GM19025 (cell line): ENCODE data around the gene CDH13.

Experiments used
- ATAC-seq: cut with Tn5 transposase; IDR thresholded peaks from one replicate; pipeline ENCODE4 v1.9.1; 2021; ENCODE audit warnings: mild to moderate bottlenecking, low read depth, moderate library complexity; ENCODE audit not compliant: unreplicated experiment

Gene CDH13

GRCh38 chr16:82874672-82875071 is 247.9 kb downstream of the CDH13 start:
- no peak for ATAC-seq

- ATAC-seq: no peak
These were observed 250.2 kb downstream of the CDH13 start for GRCh38 chr16:82876951-82877350.

- ATAC-seq: no peak
These were observed 251.7 kb downstream of the CDH13 start for GRCh38 chr16:82878466-82878865.

- no peak for ATAC-seq
These were observed 253.6 kb downstream of the CDH13 start for GRCh38 chr16:82880346-82880745.

- no peak for ATAC-seq
These were observed 254.7 kb downstream of the CDH13 start for GRCh38 chr16:82881516-82881915.

GRCh38 chr16:82882226-82882625 is 255.5 kb downstream of the CDH13 start:
- ATAC-seq: no peak

- no peak for ATAC-seq
These were observed 256.4 kb downstream of the CDH13 start for GRCh38 chr16:82882982-82883835.

GRCh38 chr16:82884320-82884898 is 257.6 kb downstream of the CDH13 start:
- no peak for ATAC-seq

- no peak for ATAC-seq
These were observed 259.4 kb downstream of the CDH13 start for GRCh38 chr16:82886146-82886545.

- no peak for ATAC-seq
These were observed 261.8 kb downstream of the CDH13 start for GRCh38 chr16:82888591-82889001.

- ATAC-seq: no peak
These were observed 264.7 kb downstream of the CDH13 start for GRCh38 chr16:82891424-82891823.

- no peak for ATAC-seq
These were observed 265.1 kb downstream of the CDH13 start for GRCh38 chr16:82891918-82892317.

- ATAC-seq: no peak
These were observed 265.6 kb downstream of the CDH13 start for GRCh38 chr16:82892324-82892723.

GRCh38 chr16:82895843-82896242 is 269.1 kb downstream of the CDH13 start:
- ATAC-seq: no peak

- no peak for ATAC-seq
These were observed 272.2 kb downstream of the CDH13 start for GRCh38 chr16:82899006-82899405.

- ATAC-seq: no peak
These were observed 273.1 kb downstream of the CDH13 start for GRCh38 chr16:82899731-82900450.

GRCh38 chr16:82900559-82900958 is 273.8 kb downstream of the CDH13 start:
- no peak for ATAC-seq

GRCh38 chr16:82911925-82912324 is 285.2 kb downstream of the CDH13 start:
- no peak for ATAC-seq

GRCh38 chr16:82915139-82915824 is 288.5 kb downstream of the CDH13 start:
- ATAC-seq: no peak

GRCh38 chr16:82917886-82918595 is 291.3 kb downstream of the CDH13 start:
- ATAC-seq: no peak
